Measurements from ENCODE around the gene L3MBTL4.
"Not testable (repeated sequence)": the region's sequence is repeated elsewhere in the genome, so short reads cannot be mapped to it uniquely, and the experiment has no call there.

L3MBTL4 gene

DNA sequence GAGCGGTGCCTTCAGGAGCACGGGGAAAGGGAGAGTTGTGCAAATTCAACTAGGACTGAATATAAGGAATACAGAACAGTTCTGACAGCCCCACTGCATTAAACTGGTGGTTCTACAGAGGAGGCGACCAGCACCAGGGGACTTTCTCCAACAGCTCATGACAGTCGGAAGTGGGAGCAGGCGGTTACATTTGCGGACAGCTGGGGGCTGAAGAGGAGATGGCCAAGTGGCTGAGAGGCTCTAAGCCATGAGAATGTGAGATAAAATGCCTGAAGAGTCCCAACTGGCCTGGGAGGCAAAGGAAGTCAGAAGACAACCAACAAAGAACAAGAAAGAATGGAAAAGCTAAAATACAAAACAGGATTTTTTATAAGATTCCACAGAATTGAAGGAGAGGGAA lies 141.3 kb downstream of the L3MBTL4 start:
- TF ChIP-seq, protein P1, sequence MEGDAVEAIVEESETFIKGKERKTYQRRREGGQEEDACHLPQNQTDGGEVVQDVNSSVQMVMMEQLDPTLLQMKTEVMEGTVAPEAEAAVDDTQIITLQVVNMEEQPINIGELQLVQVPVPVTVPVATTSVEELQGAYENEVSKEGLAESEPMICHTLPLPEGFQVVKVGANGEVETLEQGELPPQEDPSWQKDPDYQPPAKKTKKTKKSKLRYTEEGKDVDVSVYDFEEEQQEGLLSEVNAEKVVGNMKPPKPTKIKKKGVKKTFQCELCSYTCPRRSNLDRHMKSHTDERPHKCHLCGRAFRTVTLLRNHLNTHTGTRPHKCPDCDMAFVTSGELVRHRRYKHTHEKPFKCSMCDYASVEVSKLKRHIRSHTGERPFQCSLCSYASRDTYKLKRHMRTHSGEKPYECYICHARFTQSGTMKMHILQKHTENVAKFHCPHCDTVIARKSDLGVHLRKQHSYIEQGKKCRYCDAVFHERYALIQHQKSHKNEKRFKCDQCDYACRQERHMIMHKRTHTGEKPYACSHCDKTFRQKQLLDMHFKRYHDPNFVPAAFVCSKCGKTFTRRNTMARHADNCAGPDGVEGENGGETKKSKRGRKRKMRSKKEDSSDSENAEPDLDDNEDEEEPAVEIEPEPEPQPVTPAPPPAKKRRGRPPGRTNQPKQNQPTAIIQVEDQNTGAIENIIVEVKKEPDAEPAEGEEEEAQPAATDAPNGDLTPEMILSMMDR (IDR thresholded peaks at IDR 0.05; ENCODE audit: low read length, missing control alignments): no peak
- no peak overlapping the region for H3K4me3 ChIP-seq (replicated peaks; ENCODE audit: low read depth, low read length)
- no peak for DNase-seq (ENCODE audit: low read depth)

DNA sequence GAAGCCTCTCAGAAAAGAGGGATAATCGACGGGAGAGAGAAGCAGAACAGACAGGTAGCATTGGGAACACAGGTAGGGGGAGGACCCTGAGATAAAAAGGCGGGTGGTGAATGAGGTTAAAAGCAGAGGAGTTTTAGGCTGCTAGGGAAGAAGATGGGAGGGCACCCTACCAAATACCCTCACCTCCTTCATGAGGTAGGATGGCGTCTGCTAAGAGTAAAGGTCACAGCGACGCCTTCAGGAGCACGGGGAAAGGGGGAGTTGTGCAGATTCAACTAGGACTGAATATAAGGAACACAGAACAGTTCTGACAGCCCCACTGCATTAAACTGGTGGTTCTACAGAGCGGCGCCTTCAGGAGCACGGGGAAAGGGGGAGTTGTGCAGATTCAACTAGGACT lies 142.6 kb downstream of the L3MBTL4 start:
- not testable (repeated sequence) for H3K4me3 ChIP-seq (replicated peaks; ENCODE audit: low read depth, low read length)

DNA sequence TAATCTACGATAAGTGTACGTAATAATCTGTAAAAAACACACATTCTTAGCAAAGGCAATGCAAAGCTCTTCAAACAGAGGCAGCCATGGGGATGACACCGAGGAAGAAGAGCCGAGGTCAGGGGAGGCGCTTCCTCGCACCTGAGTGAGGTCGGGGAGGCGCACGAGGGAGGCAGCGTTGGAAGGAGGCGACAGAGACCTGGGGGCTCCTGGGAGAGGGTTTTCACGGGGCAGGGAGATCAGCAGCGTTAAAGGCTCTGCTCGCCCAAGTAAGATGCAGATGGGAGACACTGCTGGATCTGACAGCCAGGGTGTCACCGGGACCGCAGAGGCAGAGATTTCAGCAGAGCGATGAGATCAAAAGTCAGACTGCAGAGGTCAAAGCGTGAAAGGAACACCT lies 143.1 kb downstream of the L3MBTL4 start:
- H3K4me3 ChIP-seq (replicated peaks; ENCODE audit: low read depth, low read length): no peak overlapping the region
- no peak for DNase-seq (ENCODE audit: low read depth)
- TF ChIP-seq, protein P1 (IDR thresholded peaks at IDR 0.05; ENCODE audit: low read length, missing control alignments): no peak

More for the DNA sequence above, 142.6 kb downstream of the L3MBTL4 start:
- not testable (repeated sequence) for DNase-seq (ENCODE audit: low read depth)

DNA sequence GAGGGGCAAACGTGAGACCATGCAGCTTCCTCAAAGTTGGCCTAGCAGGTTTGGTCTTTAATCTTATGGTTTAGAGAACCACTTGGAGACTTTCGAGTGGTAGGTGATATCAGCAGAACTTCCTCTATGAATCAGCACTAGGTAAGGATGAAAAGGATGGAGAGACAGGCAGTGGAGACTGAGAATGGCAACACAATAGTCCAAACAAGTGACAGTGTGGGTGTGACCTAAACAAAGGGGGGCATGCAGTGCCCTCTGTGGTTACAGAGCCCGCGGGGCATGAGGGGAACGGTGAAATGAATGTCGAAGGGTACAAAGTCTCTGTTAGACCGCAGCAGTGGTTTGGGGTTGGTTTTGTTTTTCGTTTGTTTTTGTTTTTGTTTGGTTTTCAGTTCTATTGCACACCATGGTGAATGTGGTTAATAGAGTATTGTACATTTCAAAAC lies 143.9 kb downstream of the L3MBTL4 start:
- no peak for DNase-seq (ENCODE audit: low read depth)
- H3K4me3 ChIP-seq (replicated peaks; ENCODE audit: low read depth, low read length): no peak overlapping the region
- TF ChIP-seq, protein P1 (IDR thresholded peaks at IDR 0.05; ENCODE audit: low read length, missing control alignments): no peak

DNA sequence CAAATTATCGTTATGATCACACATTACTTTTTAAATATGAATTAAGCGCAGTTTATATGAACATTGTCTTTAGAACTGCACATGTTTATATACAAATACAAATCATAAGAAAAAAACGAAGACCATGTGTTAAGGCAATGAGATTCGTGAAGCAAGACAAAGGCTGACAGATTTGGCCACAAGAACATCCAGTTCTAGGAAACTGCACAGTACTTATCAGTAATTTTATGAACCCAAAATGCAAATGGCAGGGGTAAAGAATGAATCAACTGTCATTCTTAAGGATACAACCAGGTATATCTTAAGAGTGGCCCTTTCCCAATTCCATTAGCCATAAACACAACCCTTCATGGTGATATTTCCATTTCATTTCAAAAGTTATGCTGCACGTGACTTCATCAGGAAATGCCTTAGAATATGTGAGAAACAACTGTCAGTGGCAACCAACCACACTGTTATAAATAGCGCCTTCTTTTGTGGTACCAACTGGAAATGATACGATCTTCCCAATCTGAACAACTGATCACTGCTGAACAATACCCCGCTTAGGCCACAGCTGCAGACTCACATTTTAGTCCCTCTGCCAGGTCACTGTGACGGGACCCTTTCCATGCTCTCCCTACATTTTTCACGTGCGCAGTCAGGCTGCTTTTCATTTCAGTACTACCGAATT lies 144.9 kb downstream of the L3MBTL4 start:
- DNase-seq (ENCODE audit: low read depth): no peak
- TF ChIP-seq, protein P1 (IDR thresholded peaks at IDR 0.05; ENCODE audit: low read length, missing control alignments): no peak
- H3K4me3 ChIP-seq (replicated peaks; ENCODE audit: low read depth, low read length): no peak overlapping the region

DNA sequence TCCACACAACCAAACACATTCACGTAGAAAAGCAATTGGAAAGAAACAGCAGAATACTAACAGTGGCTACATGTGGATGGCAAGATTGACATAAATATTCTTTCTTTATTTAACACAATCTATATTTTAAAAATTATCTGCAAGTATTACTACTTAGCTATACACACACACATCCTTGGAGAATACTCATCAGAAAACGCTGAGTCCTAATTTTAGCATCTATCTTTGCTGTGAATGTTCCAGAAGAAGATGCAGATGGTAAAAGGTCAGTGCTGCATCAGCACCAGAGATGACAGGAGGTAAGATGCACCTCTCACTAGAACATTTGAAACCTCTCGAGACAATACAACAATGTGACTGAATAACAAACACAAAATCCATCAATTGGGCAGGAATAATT lies 148.5 kb downstream of the L3MBTL4 start:
- TF ChIP-seq, protein P1 (IDR thresholded peaks at IDR 0.05; ENCODE audit: low read length, missing control alignments): no peak
- no peak overlapping the region for H3K4me3 ChIP-seq (replicated peaks; ENCODE audit: low read depth, low read length)

DNA sequence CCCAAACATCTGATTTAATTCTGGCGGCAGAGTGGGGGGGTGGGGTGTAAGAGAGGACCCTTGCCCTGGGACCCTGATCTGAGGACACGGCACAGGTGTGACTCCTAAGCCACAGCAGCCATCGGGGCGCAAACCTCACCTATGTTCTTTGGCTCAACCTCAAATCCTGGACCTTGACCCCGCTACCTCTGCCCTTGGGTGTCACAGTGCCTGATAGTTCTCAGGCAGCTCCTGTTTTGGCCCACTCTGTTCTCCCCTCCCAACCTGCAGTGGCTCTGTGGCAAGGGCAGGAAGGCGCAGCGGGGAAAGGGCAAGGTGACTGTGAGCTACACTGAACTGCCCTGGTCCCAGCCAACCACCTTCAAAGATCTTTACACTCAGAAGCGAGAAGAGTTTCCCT lies 152.8 kb downstream of the L3MBTL4 start:
- no peak for DNase-seq (ENCODE audit: low read depth)
- H3K4me3 ChIP-seq (replicated peaks; ENCODE audit: low read depth, low read length): no peak overlapping the region
- TF ChIP-seq, protein P1 (IDR thresholded peaks at IDR 0.05; ENCODE audit: low read length, missing control alignments): no peak

More for the DNA sequence above, 148.5 kb downstream of the L3MBTL4 start:
- DNase-seq (ENCODE audit: low read depth): no peak

DNA sequence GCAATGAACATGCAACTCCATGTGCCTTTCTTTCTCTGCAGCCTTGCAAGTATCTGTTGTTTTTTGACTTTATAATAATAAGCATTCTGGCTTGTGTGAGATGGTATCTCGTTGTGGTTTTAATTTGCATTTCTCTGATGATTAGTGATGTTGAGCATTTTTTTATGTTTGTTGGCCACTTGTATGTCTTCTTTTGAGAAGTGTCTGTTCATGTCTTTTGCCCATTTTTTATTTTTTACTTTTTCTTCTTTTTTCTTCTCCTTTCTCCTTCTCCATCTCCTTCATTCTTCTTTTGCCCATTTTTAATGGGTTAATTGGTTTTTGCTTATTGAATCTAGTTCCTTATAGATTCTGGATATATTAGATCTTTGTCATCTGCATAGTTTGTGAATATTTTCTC lies 155.4 kb downstream of the L3MBTL4 start:
- not testable (repeated sequence) for DNase-seq (ENCODE audit: low read depth); H3K4me3 ChIP-seq (replicated peaks; ENCODE audit: low read depth, low read length)
